Ovary (tissue), 9 donors: ENCODE data around the gene BICRAL. TPM values are rescaled to one million over a fixed set of nuclear protein-coding genes. Genes with fewer than 3 reads are reported as not detected.

Source experiments
- DNase-seq, 5 donors: peaks; one replicate each; pipeline ENCODE4 v3.0.0-alpha.2; 2019 to 2020
- H3K27ac ChIP-seq, 2 donors: fragments of 200-600 bp; one replicate each; pipeline versions ENCODE4 v1.5.1 to v1.8.0; 2019 to 2022
- H3K27me3 ChIP-seq: fragments of 200-600 bp; one replicate; pipeline ENCODE4 v1.8.0; 2022
- H3K36me3 ChIP-seq: fragments of 200-600 bp; sonication (generic); one replicate; pipeline ENCODE4 v1.5.1; 2019
- H3K4me1 ChIP-seq: one replicate; pipeline ENCODE4 v1.8.1; 2013; ENCODE audit warnings: mild to moderate bottlenecking, moderate library complexity; ENCODE audit not compliant: insufficient read depth
- H3K4me3 ChIP-seq: fragments of 200-600 bp; sonication (generic); one replicate; pipeline ENCODE4 v1.5.1; 2017
- H3K9me3 ChIP-seq, 2 donors: fragments of 200-600 bp in 1 of 2; sonication (generic) in 1 of 2; one replicate each; pipeline versions ENCODE4 v1.5.1 to v1.8.1; 2013 to 2019; ENCODE audit warnings: mild to moderate bottlenecking in 1 of 2, moderate library complexity in 1 of 2
- CTCF ChIP-seq, 3 donors: fragments of 450-650 bp in 2 of 3; fragments of 200-600 bp in 1 of 3; IDR thresholded peaks; one replicate each; pipeline versions ENCODE4 v1.5.1 to v1.8.0; 2016 to 2022; ENCODE audit warnings: antibody characterized with exemption in 3 of 3, mild to moderate bottlenecking in 1 of 3
- EP300 ChIP-seq: sonication (generic); formaldehyde crosslinking; IDR thresholded peaks from one replicate; pipeline ENCODE4 v1.6.1; 2017; ENCODE audit warnings: antibody characterized with exemption
- POLR2A ChIP-seq: fragments of 450-650 bp; IDR thresholded peaks from one replicate; pipeline ENCODE4 v1.6.1; 2017; ENCODE audit warnings: antibody characterized with exemption, mild to moderate bottlenecking, moderate library complexity
- WGBS, 3 donors: extraction: QIAGEN DNeasy Blood & Tissue Kit in 1 of 3; methylation state at CpG; one replicate each; pipeline versions ENCODE4 v1.1.5 to v1.1.7; 2013 to 2017; 5-methylcytosine and 5-hydroxymethylcytosine counted together
- intact Hi-C, 4 donors: fragments of 100-400 bp; cut with DNase I; formaldehyde crosslinking; loops; one replicate each; pipeline versions ENCODE4 v1.11.0 to v1.15.1; 2022 to 2023
- polyA plus RNA-seq, 2 donors: library from polyadenylated mRNA; stranded (reverse); fragments of 200-250 nt in 1 of 2; fragments of 350-450 nt in 1 of 2; fragmentation: Illumina TruSeq in 1 of 2; extraction: RNeasy Lipid Tissue Mini Kit (QIAGEN cat#74804) in 1 of 2; gene quantifications; one replicate each; pipeline ENCODE4 v1.2.3, GENCODE V29; 2013 to 2014
- total RNA-seq, 7 donors: library from RNA; depleted of rRNA in 2 of 7; stranded (reverse); fragments of >200 nt in 2 of 7; fragmentation: NEBNext Ultra II Directional in 3 of 7; extraction: Animal tissue kit (Norgen Biotek cat#: 25700) in 3 of 7; gene quantifications; one replicate each; pipeline versions ENCODE4 v1.1.0 to v1.2.4, GENCODE V29; 2016 to 2023
- donor health status: DM: no; HTN: no; CAD: no; lungs with moderate emphysema.
- donor health status: DM: no; HTN: no; CAD: no.
- donor health status: Bipolar disorder and iron deficiency.
- donor health status: DM: yes; HTN: yes; CAD: no.
- donor health status: DM: no; HTN: no; CAD: no.
- donor health status: DM: yes; HTN: yes; CAD: no.

BICRAL gene
- total and polyA plus RNA-seq, 9 donors, result 10.5 to 27.1 (median 24.9) TPM

DNA sequence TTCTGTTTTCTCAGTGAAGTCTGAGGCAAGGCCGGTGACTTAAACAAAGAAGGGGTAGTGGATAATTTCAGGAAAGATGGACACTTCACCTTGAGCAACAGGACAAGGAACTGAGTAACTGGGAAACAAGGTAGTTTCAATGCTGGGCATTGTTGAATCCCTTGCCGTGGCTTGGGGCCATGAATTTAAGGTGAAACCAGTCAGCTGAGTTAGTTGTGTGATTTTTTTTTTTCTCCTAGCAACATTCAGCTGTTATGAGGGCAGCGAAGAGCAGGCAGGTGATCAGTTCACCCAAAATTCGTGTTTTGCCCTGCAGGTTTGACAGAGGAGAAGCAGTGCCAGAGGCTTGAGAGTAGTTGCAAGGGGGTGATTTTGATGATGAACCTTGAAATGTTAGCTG lies 6.8 kb downstream of the BICRAL start:
- Histone ChIP-seq H3K9me3 (no peaks in the 10 kb centered on the region), H3K4me3 (no peak overlapping the region), H3K4me1 (peaks cover 21% of the 10 kb centered on the region), H3K27ac (no peak overlapping the region), H3K36me3 (no peaks in the 10 kb centered on the region), H3K27me3 (no peaks in the 10 kb centered on the region)
- intact Hi-C loops, result loop anchor here in 1 of 4 donors (10.0 kb wide), 1 partner anchor 86 kb away; the partner anchor contains the start of gene RPL7L1
- TF ChIP-seq CTCF (IDR thresholded peaks at IDR 0.05), result no peak
- no peak for TF ChIP-seq EP300
- no peak for TF ChIP-seq POLR2A
- no peak for DNase-seq
- 60 to 74% (median 70%) methylated on average over 4 of the region's 4 CpGs for WGBS, 3 donors

DNA sequence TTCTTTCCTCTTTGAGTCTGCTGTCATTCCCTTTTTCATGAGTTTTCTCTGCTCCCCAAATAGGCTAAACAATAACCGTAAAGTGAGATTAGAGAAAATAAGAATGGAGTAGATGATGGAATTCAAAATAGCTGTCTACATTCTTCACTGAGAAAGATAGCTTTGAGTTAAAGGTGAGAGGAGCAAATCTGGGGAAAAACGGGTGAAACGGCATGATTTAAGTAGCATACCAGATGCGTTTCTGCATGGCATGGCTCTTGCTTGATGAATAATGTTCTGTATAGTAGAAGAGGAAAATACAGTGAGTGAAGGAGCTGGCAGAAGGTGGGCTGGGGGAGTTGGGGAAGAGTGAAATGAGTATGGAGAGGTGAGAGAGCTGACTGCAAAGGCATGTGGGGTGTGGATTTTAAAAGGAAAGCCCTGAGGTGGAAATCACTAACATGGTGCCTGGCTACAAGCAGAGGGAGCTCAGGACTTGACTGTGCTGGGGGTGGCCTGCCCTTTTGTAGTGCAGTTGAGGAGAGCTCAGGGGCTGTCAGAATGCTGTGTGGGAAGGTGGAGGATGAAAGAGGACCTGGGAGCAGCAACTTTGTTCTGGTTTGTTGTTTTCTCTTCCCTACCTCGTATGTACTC lies 8.8 kb downstream of the BICRAL start:
- H3K9me3 ChIP-seq, result no peaks in the 10 kb centered on the region
- H3K27ac ChIP-seq, result peak overlapping the region in 1 of 2 donors; percentile 56
- H3K4me1 ChIP-seq, result peaks cover 16% of the 10 kb centered on the region
- WGBS, 3 donors, result 10 to 17% (median 14%) methylated on average over 5 of the region's 5 CpGs
- no peak for DNase-seq
- no peaks in the 10 kb centered on the region for H3K27me3 ChIP-seq
- intact Hi-C loops, result no loop called here
- TF ChIP-seq POLR2A (no peak), CTCF (IDR thresholded peaks at IDR 0.05) (no peak), EP300 (no peak)
- H3K36me3 ChIP-seq, result no peaks in the 10 kb centered on the region
- H3K4me3 ChIP-seq, result no peak overlapping the region

DNA sequence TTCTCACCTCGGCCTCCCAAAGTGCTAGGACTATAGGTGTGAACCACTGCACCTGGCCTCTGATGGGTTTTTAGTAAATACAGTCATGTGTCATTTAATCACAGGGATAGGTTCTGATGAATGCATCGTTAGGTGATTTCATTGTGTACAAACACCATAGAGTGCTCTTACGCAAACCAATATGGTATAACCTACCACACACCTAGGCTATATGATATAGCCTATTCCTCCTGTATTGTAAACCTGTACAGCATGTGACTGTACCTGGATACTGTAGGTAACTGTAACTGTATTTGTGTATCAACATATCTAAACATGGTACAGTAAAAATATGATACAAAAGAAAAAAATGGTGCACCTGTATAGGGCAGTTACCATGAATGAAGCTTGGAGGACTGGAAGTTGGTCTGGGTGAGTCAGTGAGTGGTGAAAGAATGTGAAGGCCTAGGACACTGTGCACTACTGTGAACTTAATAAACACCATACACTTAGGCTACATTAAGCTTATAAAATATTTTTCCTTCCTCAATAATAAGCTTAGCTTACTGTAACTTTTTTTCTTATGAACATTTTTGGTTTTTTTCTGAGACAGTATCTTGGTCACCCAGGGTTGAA lies 10.0 kb downstream of the BICRAL start:
- Histone ChIP-seq H3K36me3 (no peaks in the 10 kb centered on the region), H3K4me3 (no peak overlapping the region), H3K9me3 (no peaks in the 10 kb centered on the region), H3K27me3 (no peaks in the 10 kb centered on the region), H3K27ac (no peak overlapping the region), H3K4me1 (peaks cover 13% of the 10 kb centered on the region)
- TF ChIP-seq EP300 (no peak), CTCF (IDR thresholded peaks at IDR 0.05) (no peak), POLR2A (no peak)
- 80 to 90% (median 86%) methylated on average over 3 of the region's 3 CpGs for WGBS, 3 donors
- intact Hi-C loops, result no loop called here
- no peak for DNase-seq

DNA sequence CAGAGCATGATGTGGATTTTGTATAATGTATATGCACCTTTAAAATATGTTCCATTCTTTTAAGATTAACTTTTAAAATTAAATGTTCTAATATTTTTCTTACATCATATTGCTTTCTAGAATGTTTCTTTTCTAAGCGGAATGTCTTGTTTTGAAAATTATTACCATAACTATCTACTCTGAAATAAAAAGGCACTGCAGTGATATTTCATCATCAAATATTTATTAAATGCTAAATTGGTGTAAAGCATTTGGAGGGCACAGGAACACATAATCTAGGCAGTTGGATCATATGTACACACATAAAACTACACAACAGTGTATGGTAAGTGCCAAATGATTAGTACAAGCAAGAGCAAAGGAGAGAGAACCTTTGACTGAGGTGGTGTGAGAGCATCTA lies 13.8 kb downstream of the BICRAL start:
- 74 to 89% (median 82%) methylated on average over 1 of the region's 1 CpG for WGBS, 3 donors
- no peak for DNase-seq
- H3K4me1 ChIP-seq, result peaks cover 13% of the 10 kb centered on the region
- intact Hi-C loops, result no loop called here
- H3K27me3 ChIP-seq, result no peaks in the 10 kb centered on the region
- TF ChIP-seq EP300 (no peak), CTCF (IDR thresholded peaks at IDR 0.05) (no peak), POLR2A (no peak)
- no peaks in the 10 kb centered on the region for H3K9me3 ChIP-seq
- H3K36me3 ChIP-seq, result no peaks in the 10 kb centered on the region
- H3K4me3 ChIP-seq, result no peak overlapping the region
- H3K27ac ChIP-seq, result no peak overlapping the region
